HG03095 (cell line): Measurements from ENCODE around the gene ARPC5L.

Source experiments
- ATAC-seq: cut with Tn5 transposase; IDR thresholded peaks from one replicate; pipeline ENCODE4 v1.9.1; 2021; ENCODE audit warnings: moderate library complexity; ENCODE audit not compliant: unreplicated experiment

Gene ARPC5L

DNA sequence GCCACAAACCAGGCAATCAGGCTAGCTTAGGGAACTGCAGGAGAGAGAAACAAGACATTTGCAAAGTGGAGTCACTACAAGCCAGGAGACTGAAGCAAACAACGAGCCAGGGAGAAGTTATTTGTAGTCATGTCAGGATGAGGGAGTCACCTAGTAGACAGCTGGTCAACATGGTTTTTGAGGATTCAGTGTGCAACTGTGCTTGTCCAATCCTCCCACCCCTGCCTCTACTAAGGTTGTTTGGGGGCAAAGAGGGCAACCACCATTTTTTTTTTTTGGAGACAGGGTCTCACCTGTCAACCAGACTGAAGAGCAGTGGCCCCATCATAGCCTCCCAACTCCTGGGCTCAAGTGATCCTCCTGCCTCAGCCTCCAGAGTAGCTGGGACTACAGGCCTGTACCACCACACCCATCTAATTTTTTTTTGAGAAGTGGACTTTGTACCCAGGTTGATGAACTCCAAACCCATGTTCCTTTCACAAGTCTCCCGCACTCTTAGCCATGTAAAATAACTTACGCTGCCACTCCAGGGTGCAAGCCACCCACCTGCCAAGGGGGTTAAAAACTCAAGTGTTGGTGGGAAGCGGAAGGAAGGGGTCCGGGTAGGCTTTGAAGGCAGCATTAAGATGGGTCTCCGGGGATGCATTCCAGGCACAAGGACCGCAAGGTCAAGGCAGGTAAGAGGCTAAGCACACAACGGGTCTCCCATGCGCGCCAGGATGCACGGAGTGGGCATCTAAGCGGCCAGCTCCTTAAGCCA is 1.2 kb upstream of the ARPC5L start:
- no peak for ATAC-seq

DNA sequence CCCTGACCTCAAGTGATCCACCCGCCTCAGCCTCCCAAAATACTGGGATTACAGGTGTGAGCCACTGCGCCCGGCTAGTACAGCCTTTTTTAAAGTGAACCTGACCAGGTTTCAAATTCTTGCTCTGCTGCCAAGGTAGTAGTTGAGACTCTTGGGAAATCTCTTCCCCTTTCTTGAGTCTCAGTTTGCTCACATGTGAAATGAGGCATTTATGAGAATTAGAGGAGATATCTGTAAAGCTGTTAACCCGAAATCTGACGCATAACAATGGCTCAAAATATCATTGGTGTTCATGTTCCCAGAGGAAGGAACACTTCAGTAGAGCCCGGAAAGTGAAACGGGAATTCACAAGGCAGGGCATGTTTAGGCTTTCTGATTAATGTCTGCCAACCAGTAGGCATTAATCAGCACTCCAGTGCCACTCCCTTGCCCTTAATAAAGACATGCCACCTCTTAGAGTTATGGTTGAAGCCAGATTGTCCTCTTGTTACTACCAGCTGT is 1.5 kb downstream of the ARPC5L start:
- ATAC-seq: no peak

DNA sequence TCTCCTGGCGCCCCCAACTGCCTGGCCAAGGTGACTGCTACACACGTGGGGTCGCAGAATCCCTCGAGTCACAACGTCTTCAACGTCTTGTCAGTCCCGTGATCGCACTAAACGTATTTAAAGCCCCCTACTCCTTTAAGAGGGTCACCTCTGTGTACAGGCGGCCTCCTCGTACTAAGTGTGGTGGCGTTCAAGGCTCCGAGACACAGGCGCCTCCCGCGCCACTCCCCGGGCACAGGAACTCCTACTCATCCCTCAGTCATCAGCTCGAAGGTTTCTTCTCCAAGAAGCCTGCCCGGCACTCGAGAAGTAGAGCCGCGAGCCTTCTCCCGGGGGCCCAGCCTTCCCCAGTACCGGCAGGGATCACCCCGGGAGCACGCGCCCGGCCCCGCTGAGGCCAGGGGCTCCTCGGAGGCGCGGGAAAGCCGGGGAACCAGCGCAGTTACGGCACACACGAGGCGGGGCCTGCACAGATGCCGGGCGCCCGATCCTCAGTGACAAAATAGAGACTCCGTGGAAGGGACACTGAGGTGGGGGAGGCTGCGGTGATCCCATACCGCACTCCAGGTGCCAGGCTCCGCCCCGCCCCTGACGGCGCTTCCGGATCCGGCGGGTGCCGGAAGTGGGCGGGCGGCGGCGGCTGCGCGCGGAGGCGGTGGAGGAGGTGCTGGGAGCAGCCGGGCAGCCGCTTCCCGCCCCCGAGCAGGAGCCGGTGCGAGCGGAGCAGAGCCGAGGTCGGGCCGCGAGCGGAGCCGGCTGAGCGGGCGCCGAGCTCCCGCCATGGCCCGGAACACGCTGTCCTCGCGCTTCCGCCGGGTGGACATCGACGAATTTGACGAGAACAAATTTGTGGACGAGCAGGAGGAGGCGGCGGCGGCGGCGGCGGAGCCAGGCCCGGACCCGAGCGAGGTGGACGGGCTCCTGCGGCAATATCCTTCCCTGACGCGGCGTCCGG is 6.9 kb downstream of the ARPC5L start:
- ATAC-seq: peak; percentile 50

DNA sequence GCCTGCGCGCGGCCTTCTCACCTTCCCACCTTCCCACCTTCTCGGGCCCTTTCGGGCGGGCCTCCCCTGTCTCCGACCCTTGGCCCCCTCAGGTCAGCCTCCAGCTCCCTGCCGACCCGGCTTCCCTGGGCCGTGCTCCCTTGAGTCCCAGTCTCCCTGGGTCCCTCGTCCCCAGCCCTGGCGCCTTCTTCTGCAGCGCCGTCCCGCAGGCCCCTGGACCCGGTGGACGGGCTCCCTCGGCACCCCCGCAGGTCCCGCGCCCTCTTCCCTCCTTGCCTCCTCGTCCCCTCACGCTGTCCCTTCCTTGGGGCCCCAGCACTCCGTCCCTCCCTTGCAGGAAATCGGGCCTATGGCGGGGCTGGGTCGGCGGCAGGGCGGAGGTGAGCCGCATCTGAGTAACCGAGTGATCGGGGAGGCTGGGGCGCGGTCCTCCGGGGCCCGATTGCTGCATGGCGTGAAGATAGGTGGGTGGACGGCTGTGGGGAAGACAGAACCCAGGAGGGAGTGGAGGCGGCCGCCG is 7.6 kb downstream of the ARPC5L start:
- no peak for ATAC-seq

DNA sequence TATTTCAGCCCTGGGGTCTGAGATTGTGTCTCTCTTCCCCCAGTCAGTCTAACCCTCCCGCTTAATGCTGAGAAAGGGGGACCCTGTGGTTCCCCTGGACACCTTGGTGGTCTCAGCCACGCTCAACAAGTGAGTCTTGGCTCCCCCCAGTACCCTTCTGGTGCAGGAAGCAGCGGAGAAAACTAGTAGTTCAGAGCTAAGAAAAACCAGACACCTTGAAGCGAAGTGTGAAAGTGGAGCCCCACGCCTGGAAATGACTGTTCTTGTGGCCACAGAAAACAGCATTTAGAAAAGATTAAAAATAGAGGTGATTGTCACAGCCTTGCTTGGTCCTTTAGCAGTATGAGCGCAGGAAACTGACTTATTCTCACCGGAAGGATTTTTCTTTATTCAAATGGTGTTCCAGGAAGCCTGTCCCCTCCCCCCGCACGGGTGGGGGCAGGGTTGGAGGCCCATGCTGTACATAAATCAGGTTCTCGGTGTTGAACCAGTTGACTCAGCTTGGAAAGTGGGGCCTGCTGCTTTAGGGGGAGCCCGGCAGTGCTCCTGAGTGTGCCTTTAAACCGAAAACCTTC is 8.1 kb downstream of the ARPC5L start:
- ATAC-seq: peak; percentile 42

DNA sequence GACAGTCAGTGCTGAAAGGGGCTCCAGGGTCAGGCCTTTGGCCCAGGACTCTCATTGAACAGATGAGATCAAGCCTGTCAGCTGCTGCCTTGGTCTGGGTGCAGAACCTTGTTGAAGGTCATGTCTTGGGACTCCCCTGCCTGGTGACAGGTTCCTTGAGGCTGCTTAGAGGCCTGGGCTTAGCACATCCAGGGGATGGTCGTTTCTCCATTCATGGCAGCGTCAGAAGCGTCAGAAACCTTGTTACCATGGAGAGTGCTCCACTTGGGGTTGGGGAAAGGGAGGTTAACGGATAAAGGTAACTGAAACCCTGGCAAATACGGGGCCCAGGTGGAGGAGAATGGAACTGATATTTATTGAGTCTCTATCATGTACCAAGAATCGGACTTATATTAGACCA is 8.8 kb downstream of the ARPC5L start:
- ATAC-seq: no peak

DNA sequence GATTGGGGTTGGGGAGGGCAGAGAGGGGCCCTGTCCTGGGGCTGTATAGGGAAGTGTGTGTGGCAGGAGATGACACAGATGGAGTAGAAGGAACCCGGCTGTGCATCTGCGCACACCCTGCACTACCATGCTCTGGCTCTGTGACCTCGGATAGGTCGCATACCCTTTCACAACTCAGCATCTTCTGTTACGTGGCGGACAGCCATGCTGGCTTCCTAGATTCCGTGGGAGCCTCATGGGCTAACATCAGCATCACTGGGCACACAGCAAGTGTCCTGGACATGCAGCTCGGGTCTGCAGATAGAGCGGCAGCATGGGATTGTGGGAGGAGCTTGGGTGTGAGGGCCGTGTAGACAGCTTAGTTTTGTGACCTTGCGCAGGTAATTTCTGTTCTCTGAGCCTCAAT is 9.2 kb downstream of the ARPC5L start:
- no peak for ATAC-seq

DNA sequence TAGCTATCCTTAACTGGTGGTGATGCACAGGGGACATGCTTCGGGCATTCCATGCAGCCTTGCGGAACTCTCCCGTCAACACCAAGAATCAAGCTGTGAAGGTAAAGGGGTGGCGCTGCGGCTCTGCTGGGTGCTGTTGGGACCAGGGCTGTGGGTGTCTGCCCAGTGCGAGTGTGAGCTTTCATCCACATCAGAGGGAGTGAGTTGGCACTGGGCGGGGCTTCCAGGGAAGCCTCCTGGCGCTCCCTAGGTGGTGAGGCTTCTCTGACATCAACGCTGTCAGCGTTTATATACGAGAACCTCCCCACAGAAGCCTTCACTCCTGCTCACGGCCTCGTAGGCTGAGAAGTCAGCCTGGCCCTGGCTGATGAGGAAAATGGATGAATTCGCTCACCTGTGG is 11.7 kb downstream of the ARPC5L start:
- ATAC-seq: no peak

DNA sequence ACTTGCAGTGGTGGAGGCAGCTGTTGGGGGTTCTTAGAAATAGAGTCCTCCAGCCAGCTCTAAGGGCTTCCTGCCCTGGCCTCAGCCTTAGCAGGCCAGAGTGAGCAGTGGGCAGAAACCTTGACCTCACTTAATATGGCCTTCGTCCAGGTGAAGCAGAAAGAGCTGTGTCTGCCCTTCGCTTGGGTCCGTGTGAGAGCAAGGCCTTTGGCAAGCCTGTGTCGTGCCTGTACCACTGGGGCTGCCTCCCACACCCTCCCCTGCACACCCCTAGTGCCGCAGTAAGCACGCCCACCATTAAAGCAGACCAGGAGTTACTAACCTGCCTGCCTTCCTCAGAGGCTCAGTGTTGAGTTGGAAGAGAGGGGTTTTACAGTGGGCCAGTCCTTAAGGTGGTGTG is 13.6 kb downstream of the ARPC5L start:
- ATAC-seq: no peak

DNA sequence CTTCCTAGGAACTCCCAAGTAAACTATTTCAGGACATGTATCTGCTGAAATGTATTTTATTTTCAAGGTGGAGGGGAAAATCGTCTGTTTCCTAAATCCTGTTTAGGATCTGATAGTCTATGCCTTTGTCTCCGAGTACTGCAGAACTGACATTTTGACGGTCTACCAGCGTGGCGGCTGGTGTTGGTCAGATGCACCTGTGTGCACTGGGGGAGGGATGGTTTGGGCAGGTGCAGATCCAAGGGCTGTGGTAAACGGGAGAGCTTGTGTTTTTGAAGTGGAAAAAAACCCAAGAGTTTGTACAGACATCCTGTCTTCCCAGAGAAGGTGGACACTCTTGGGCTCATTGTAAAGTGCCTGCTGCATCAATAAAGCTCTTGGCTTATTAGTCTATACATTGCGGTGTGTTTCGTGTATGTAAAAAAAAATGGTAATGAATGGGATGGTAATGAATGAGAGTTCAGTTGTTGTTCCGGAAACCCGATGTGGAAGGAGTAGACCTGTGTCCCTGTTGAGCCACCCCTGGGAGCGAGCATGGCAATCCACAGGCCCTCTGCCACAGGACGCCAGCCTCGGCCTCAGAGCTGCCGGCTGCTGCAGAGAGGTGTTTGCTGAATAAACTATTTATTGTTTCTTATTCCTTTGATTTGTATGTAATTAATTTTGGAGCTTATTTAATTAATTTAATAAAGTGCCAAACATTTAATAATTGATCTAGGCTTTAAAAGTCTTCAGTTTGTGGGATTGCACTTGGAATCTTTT is 15.3 kb downstream of the ARPC5L start:
- ATAC-seq: no peak

DNA sequence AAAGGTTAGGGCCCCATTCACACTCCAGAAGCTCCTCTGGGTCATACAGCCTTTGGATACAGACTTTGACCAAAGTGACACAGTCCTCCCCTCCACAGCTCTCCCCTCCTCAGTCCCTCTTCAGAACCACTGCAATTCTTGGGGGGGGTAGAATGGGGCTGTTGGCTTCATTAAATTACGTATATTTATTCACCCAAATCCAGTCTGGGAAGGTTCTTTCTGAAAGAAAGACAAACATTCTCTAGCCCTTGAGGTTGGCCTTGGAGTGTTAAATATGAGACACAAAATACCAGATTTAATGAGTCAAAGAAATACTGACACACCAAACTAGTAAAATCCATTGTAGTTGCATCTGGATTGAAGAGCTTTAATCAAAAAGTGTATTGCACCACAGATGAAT is 16.1 kb downstream of the ARPC5L start:
- no peak for ATAC-seq

DNA sequence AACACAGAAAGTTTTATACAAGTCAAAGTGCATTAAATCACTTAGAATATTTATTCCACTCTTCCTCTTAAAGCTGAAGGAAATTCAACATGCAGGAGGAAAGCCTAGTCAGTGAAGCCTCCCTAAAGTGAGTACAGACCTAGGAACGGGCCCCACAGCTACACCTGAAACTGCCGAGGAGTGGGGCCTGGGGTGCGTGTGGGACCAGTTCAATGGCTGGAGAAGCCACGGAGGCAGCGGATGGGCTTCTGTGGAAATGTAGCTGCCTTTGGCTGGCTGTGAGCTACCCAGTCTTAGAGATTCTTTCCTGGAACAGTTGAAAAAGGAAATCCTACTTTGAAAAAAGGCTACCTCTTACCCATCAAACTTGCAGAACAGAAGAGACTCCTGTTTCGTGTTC is 16.6 kb downstream of the ARPC5L start:
- ATAC-seq: no peak

DNA sequence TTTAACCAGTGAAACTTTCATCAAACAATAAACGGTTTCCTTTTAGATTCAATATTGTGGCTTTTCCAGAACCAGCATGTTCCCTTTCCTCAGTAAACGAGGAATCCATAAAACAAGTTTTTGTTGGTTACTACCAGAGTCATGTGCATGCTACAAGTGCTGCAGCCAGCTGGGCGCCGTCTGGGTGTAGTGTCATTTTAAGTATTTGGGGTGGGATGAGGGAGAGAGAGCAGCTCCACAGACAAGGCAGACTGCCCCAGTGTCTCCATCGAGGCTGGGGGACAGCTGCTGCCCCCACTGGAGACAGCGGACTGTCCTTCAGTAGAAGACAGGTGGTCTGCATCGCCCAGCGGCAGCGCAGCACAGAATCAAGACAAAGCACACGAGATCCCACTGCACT is 17.3 kb downstream of the ARPC5L start:
- no peak for ATAC-seq

DNA sequence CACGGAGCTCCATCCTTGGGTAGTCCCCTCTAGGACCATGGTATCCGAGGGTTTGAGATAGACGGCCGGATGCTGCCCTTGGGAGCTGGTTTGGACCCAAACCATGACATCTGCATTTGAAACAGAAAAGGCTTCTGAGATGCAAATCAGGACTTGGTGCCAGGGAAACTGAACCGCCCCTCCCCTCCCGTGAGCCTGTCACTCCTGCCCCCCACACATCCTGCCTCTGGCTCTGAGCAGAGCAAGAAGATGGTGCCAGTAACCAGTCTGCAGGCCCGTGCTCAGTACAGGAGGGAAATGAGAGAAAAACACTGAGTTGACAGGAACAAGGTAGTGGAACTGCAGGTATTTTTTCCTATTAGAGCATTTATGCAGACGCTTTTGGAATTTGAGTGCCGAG is 18.6 kb downstream of the ARPC5L start:
- no peak for ATAC-seq

DNA sequence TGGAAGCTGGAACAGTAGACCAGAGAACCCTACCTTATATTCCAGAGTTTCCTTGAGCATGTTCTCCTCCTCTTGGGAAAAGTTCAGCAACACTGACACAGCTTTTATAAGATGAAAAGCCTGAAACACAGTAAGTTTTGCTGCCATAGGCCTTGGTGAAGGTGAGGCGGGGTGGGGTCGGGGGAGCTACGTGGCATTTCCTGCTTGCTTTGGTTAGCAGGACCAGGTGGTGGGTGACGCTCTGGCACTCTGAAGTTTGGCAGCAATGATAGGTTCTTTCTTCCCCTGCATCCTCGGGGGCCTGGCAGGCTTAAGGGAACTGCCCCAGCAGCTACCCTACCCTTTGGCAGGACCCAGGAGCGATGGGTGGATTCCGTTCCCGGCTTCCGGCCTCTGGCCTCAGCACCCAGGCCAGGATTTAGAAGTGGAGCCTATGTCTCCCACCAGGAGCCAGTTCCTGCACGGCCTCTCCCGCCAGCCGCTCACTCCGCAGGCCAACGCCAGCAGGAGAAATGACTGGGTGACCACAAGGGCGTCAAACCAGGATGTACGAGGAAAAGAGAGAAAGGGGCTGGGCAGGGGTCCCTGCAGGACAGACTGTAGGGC is 19.3 kb downstream of the ARPC5L start:
- ATAC-seq: no peak

DNA sequence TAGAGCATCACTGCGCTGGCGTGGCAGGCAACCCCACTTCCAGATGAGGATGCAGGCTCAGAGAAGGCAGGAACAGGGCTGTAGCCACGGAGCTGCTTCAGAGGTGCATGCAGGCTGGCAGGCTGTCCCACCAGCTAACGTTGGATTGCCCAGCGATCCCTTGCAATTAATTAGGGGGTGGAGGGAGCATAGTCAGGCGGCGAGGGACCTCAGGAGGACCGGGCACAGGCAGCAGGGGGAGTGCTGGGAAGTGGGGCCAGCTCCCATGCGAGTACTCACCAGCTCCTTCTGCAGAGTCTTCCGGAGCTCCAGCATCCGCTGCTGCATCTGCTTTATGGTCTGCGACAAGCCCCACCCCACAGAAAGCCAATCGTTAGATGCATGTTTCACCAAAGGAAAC is 20.3 kb downstream of the ARPC5L start:
- ATAC-seq: no peak

DNA sequence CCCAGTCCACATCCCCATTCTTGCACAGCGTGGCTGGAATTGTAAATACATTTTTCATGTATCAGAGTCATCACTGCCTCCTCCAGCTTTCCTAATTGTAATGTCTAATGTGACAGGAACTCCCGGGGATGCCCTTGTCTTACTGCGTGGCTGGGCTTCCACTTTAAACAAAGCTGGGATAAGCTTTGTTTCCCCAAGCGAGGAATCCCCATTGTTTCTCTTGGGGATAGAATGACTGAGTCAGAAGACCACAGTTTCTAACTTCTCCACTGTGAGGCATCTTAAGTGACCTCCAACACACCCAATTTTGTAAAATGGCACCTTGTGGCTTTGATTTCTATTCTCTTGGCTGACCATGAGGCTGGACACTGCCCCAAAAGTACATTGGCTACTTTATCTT is 22.4 kb downstream of the ARPC5L start:
- no peak for ATAC-seq

DNA sequence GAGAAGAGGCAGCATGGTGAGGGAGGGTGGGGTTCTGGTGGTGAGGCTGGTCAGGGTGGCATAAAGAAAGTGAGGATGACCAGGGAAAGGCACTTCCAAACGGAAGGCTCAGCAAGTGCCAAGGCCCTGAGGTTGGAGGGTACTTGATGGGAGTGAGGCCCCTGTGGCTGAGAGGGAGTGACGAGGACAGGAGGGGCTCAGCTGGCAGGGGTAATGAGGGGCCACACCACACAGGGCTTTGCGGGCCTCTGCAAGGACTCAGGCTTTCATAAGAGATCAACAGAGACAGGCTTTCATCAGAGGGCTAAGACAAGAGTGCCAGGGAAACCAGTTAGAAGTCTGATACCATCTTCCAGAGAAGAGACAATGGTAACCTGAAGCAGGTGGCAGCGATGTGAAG is 23.6 kb downstream of the ARPC5L start:
- no peak for ATAC-seq

DNA sequence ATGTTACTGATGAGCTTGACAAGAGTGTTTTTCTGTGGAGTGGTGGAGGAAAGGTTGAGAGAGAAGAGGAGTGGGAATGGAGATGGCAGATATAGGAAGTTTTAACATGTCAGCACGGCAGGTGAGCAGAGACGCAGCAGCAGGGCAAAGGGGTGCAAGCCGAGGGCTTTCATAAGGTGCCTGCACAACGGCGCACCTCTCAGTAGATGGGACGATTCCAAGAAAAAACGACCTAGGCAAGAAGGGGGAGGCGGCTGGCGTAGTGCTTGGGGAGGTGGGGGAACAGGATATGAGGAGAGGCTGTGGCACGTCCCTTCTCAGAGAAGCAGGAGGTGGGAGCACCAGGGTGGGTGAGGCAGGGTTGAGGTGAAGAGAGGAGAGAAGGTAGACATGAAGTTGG is 24.5 kb downstream of the ARPC5L start:
- no peak for ATAC-seq

DNA sequence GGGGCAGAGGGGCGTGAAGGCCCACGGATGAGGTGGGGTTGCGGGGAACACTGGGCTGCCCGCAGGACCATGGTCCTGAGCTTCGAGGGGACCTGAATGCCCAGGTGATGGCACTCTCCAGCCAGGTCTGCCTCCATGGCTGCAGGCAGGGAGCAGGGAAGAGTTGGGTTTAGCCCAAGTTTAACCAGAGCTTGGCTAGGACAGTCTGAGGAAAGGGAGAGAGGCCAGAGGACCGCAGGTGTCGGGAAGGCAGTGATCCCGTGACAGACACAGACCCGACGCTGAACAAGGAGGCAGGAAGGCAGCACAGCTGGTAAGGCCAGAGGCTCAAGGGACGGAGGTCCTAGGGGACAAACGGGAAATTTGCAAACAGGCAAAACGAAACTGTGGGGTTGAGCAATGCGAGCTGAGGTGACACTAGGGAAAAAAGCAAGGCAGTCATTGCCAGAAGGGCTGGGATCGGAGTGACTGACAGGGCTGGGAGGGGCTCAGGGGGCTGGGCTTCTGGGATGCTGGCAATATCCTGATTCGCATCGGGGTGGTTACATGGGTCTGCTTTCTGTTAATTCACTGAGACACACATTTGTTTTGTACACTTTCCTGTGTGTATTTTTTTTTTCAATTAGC is 25.0 kb downstream of the ARPC5L start:
- ATAC-seq: no peak
